A549 (cell line): ENCODE data around the gene CD34. TPM values are rescaled to one million over a fixed set of nuclear protein-coding genes. Genes with fewer than 3 reads are reported as not detected.

Experiments
- ATAC-seq, 2 experiments: fragments of 200-7000 bp in 1 of 2; fragments of >200 bp in 1 of 2; cut with Nextera tagmentation in 1 of 2; cut with Tn5 transposase in 1 of 2; 3 replicates each; pipeline versions ENCODE4 v1.8.0 to v1.9.1; 2018 to 2020; ENCODE audit warnings: mild to moderate bottlenecking in 1 of 2, moderate library complexity in 1 of 2
- CTCF ChIA-PET: fragments of 300-600 bp; sonication (Branson Sonifier 250); formaldehyde crosslinking; extraction: SDS; loops from one replicate; lab custom pipeline; 2021; ENCODE audit warnings: antibody characterized with exemption, inconsistent platforms; lab: Yijun Ruan, JAX
- POLR2A ChIA-PET: fragments of 350-600 bp; formaldehyde crosslinking; extraction: SDS; loops from one replicate; lab custom pipeline; 2021; ENCODE audit warnings: antibody characterized with exemption, inconsistent platforms; lab: Yijun Ruan, JAX
- DNase-seq, 2 experiments: peaks; one replicate each; pipeline versions ENCODE4 v3.0.0 to v3.0.0-alpha.2; 2011 to 2016; ENCODE audit warnings: low read depth in 1 of 2, low spot score in 1 of 2
- FAIRE-seq: peaks from 2 replicates; lab custom pipeline; 2011; peaks lifted over from hg19 to GRCh38; lab: Jason Lieb, UNC
- H3K27ac ChIP-seq, 2 experiments: fragments of >200 bp; sonication (Bioruptor Twin); formaldehyde crosslinking; 3 replicates each; pipeline ENCODE4 v1.5.1; 2016 to 2017
- H3K4me1 ChIP-seq: fragments of >200 bp; sonication (Bioruptor Twin); formaldehyde crosslinking; 3 replicates; pipeline ENCODE4 v1.6.1; 2016
- H3K4me2 ChIP-seq: fragments of >200 bp; sonication (Bioruptor Twin); formaldehyde crosslinking; 3 replicates; pipeline ENCODE4 v1.6.1; 2016
- H3K4me3 ChIP-seq: fragments of >200 bp; sonication (Bioruptor Twin); formaldehyde crosslinking; 3 replicates; pipeline ENCODE4 v1.5.1; 2016
- H3K9me3 ChIP-seq: fragments of >200 bp; sonication (Bioruptor Twin); formaldehyde crosslinking; 3 replicates; pipeline ENCODE4 v1.6.1; 2016
- BCL3 ChIP-seq: fragments of >200 bp; sonication (Bioruptor Twin); formaldehyde crosslinking; IDR thresholded peaks from 3 replicates; pipeline ENCODE4 v1.6.1; 2016
- BHLHE40 ChIP-seq: IDR thresholded peaks from 2 replicates; pipeline ENCODE4 v1.6.1; 2012; ENCODE audit warnings: low read depth, low read length, inconsistent platforms
- CEBPB ChIP-seq, 2 experiments: fragments of >200 bp in 1 of 2; sonication (Bioruptor Twin) in 1 of 2; formaldehyde crosslinking in 1 of 2; IDR thresholded peaks; 2 replicates each; pipeline ENCODE4 v1.6.1; 2012 to 2016
- CHD2 ChIP-seq: fragments of 150-350 bp; IDR thresholded peaks from 2 replicates; pipeline ENCODE4 v1.6.1; 2014; ENCODE audit warnings: low read length; ENCODE audit not compliant: partially characterized antibody
- CTCF ChIP-seq: fragments of >200 bp; sonication (Bioruptor Twin); formaldehyde crosslinking; IDR thresholded peaks from 3 replicates; pipeline ENCODE4 v1.5.1; 2016
- E2F6 ChIP-seq: IDR thresholded peaks from 2 replicates; pipeline ENCODE4 v1.6.1; 2012; ENCODE audit warnings: low read depth, borderline replicate concordance
- EHF ChIP-seq: fragments of 250-450 bp; sonication (Bioruptor Pico); IDR thresholded peaks from 2 replicates; pipeline ENCODE4 v1.5.0; 2020; ENCODE audit warnings: mild to moderate bottlenecking
- EHMT2 ChIP-seq: fragments of 200-600 bp; sonication (generic); IDR thresholded peaks from 2 replicates; pipeline ENCODE4 v1.6.1; 2016; ENCODE audit warnings: antibody characterized with exemption, low read depth, mild to moderate bottlenecking, moderate library complexity
- FOSL2 ChIP-seq, 2 experiments: fragments of 450-650 bp in 1 of 2; fragments of >200 bp in 1 of 2; sonication (Bioruptor Twin) in 1 of 2; formaldehyde crosslinking; IDR thresholded peaks; 2 replicates each; pipeline versions ENCODE4 v1.5.0 to v1.6.1; 2016 to 2020; ENCODE audit warnings: mild to moderate bottlenecking in 1 of 2, moderate library complexity in 1 of 2
- FOXS1 ChIP-seq: fragments of 250-450 bp; sonication (Bioruptor Pico); IDR thresholded peaks from 2 replicates; pipeline ENCODE4 v1.5.0; 2020; ENCODE audit warnings: mild to moderate bottlenecking, moderate library complexity
- GATA3 ChIP-seq: IDR thresholded peaks from 2 replicates; pipeline ENCODE4 v1.6.1; 2012; ENCODE audit warnings: borderline replicate concordance
- HDAC2 ChIP-seq: fragments of 200-600 bp; sonication (generic); IDR thresholded peaks from 2 replicates; pipeline ENCODE4 v1.6.1; 2016
- HES2 ChIP-seq: fragments of >200 bp; sonication (Bioruptor Twin); formaldehyde crosslinking; IDR thresholded peaks from 2 replicates; pipeline ENCODE4 v1.6.1; 2016
- HOXA7 ChIP-seq: fragments of 250-450 bp; sonication (Bioruptor Pico); IDR thresholded peaks from 2 replicates; pipeline ENCODE4 v1.5.0; 2020; ENCODE audit warnings: mild to moderate bottlenecking, moderate library complexity
- HOXB5 ChIP-seq: fragments of 250-450 bp; sonication (Bioruptor Pico); IDR thresholded peaks from 2 replicates; pipeline ENCODE4 v1.5.0; 2020; ENCODE audit warnings: mild to moderate bottlenecking, moderate library complexity
- KDM5A ChIP-seq: fragments of 200-600 bp; sonication (generic); IDR thresholded peaks from 2 replicates; pipeline ENCODE4 v1.6.1; 2016; ENCODE audit warnings: antibody characterized with exemption, mild to moderate bottlenecking
- MAX ChIP-seq: IDR thresholded peaks from 2 replicates; pipeline ENCODE4 v1.6.1; 2012
- MYC ChIP-seq: IDR thresholded peaks from 2 replicates; pipeline ENCODE4 v1.6.1; 2012; ENCODE audit warnings: mild to moderate bottlenecking, inconsistent platforms, low read length, improper control_type of control experiment, borderline replicate concordance
- NFE2L2 ChIP-seq: fragments of 150-350 bp; conservative IDR thresholded peaks from 2 replicates; pipeline ENCODE4 v1.6.1; 2014; ENCODE audit warnings: low read length
- PHF8 ChIP-seq: fragments of 200-600 bp; sonication (generic); IDR thresholded peaks from 2 replicates; pipeline ENCODE4 v1.6.1; 2016; ENCODE audit warnings: low read depth, mild to moderate bottlenecking, antibody characterized with exemption, moderate library complexity, borderline replicate concordance
- POLR2A ChIP-seq: IDR thresholded peaks from 2 replicates; pipeline ENCODE4 v1.6.1; 2012; ENCODE audit warnings: mild to moderate bottlenecking, low read length
- POLR2AphosphoS2 ChIP-seq: conservative IDR thresholded peaks from 2 replicates; pipeline ENCODE4 v1.6.1; 2012; ENCODE audit warnings: low read length, improper control_type of control experiment, inconsistent platforms
- RARB ChIP-seq: fragments of 250-450 bp; sonication (Bioruptor Pico); IDR thresholded peaks from 2 replicates; pipeline ENCODE4 v1.8.0; 2021; ENCODE audit warnings: mild to moderate bottlenecking, moderate library complexity
- RCOR1 ChIP-seq: fragments of 150-350 bp; IDR thresholded peaks from 2 replicates; pipeline ENCODE4 v1.6.1; 2014; ENCODE audit warnings: antibody characterized with exemption, low read length, low read depth
- RNF2 ChIP-seq: fragments of 200-600 bp; sonication (generic); IDR thresholded peaks from 2 replicates; pipeline ENCODE4 v1.6.1; 2016; ENCODE audit warnings: low read depth, mild to moderate bottlenecking, antibody characterized with exemption, moderate library complexity, borderline replicate concordance
- SREBF2 ChIP-seq: fragments of 450-650 bp; IDR thresholded peaks from 2 replicates; pipeline ENCODE4 v1.6.1; 2014; ENCODE audit warnings: mild to moderate bottlenecking, moderate library complexity
- USF2 ChIP-seq: fragments of 450-650 bp; IDR thresholded peaks from 2 replicates; pipeline ENCODE4 v1.6.1; 2014; ENCODE audit warnings: antibody characterized with exemption
- ZNF302 ChIP-seq: fragments of 250-450 bp; sonication (Bioruptor Pico); IDR thresholded peaks from 2 replicates; pipeline ENCODE4 v1.9.0; 2021; ENCODE audit warnings: inconsistent platforms, mild to moderate bottlenecking, moderate library complexity
- WGBS: methylation state at CpG from one replicate; pipeline ENCODE4 v1.1.6; 2017; ENCODE audit errors: missing lambda C conversion rate; 5-methylcytosine and 5-hydroxymethylcytosine counted together
- polyA plus RNA-seq, 4 experiments: library from polyadenylated mRNA; depleted of rRNA in 3 of 4; stranded (reverse); fragments of >200 nt; fragmentation: RNase III in 1 of 4; extraction: RNeasy Plus Mini Kit Qiagen cat#74134 plus additional on column Dnase treatment in 1 of 4; gene quantifications; 2 replicates in 3 of 4; 3 replicates in 1 of 4; pipeline ENCODE4 v1.2.3, GENCODE V29; 2011 to 2017

The CD34 gene
- polyA plus RNA-seq, 2 of the 4 experiments (the other 2 are of a cell fraction): 0.05 TPM; not detected in 1

GRCh38 chr1:207851696-207852095, 59.2 kb downstream of the CD34 start:
- no peak for FAIRE-seq
- no peak for TF ChIP-seq FOXS1 (CRISPR knock-in tag)
- TF ChIP-seq USF2: no peak
- TF ChIP-seq BCL3: no peak
- no peak for TF ChIP-seq HDAC2
- TF ChIP-seq RCOR1: no peak
- TF ChIP-seq CHD2: no peak
- TF ChIP-seq RARB (CRISPR knock-in tag): no peak
- TF ChIP-seq SREBF2: no peak
- no peak for TF ChIP-seq E2F6
- TF ChIP-seq EHF: no peak
- TF ChIP-seq NFE2L2: no peak
- TF ChIP-seq CEBPB (IDR thresholded peaks at IDR 0.05): no peak
- no peak for TF ChIP-seq HES2
- no peak for TF ChIP-seq MAX
- Histone ChIP-seq H3K27ac (no peak overlapping the region), H3K9me3 (no peaks in the 10 kb centered on the region), H3K4me1 (peaks cover 17% of the 10 kb centered on the region), H3K4me2 (no peak overlapping the region), H3K4me3 (no peak overlapping the region)
- ChIA-PET CTCF (interaction anchor here (1.1 to 6.5 kb wide), 3 partner anchors 17 to 111 kb away, joined by 3 to 35 read pairs (median 5); no protein-coding TSS in a partner anchor), POLR2A (no interaction called here)
- no peak for DNase-seq
- no peak for ATAC-seq
- WGBS: 88% methylated on average over 4 of the region's 4 CpGs

- CTCF ChIA-PET: interaction anchor here (0.5 to 1.8 kb wide), 3 partner anchors 18 to 111 kb away, joined by 3 to 7 read pairs (median 3); no protein-coding TSS in a partner anchor
- DNase-seq: no peak
- H3K27ac ChIP-seq: no peak overlapping the region
These were observed 60.1 kb downstream of the CD34 start for GRCh38 chr1:207850621-207851407.

More at GRCh38 chr1:207850621-207851407, 60.1 kb downstream of the CD34 start:
- no peak for ATAC-seq
- 87% methylated on average over 7 of the region's 7 CpGs for WGBS
- peaks cover 17% of the 10 kb centered on the region for H3K4me1 ChIP-seq
- H3K4me2 ChIP-seq: no peak overlapping the region
- no peaks in the 10 kb centered on the region for H3K9me3 ChIP-seq
- FAIRE-seq: no peak
- POLR2A ChIA-PET: no interaction called here
- TF ChIP-seq EHMT2 (no peak), MYC (no peak), CTCF (no peak), GATA3 (no peak), BHLHE40 (no peak), ZNF302 (CRISPR knock-in tag) (no peak), HOXA7 (CRISPR knock-in tag) (no peak), CEBPB (IDR thresholded peaks at IDR 0.05) (no peak), POLR2A (no peak), NFE2L2 (no peak), POLR2AphosphoS2 (no peak), KDM5A (no peak), FOSL2 (IDR thresholded peaks at IDR 0.05) (no peak), FOSL2 (CRISPR knock-in tag; IDR thresholded peaks at IDR 0.05) (no peak), HOXB5 (CRISPR knock-in tag) (no peak), PHF8 (no peak), RNF2 (no peak)
- no peak overlapping the region for H3K4me3 ChIP-seq
